ENCODE results near the gene PODN.

The PODN gene, protein sequence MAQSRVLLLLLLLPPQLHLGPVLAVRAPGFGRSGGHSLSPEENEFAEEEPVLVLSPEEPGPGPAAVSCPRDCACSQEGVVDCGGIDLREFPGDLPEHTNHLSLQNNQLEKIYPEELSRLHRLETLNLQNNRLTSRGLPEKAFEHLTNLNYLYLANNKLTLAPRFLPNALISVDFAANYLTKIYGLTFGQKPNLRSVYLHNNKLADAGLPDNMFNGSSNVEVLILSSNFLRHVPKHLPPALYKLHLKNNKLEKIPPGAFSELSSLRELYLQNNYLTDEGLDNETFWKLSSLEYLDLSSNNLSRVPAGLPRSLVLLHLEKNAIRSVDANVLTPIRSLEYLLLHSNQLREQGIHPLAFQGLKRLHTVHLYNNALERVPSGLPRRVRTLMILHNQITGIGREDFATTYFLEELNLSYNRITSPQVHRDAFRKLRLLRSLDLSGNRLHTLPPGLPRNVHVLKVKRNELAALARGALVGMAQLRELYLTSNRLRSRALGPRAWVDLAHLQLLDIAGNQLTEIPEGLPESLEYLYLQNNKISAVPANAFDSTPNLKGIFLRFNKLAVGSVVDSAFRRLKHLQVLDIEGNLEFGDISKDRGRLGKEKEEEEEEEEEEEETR

DNA sequence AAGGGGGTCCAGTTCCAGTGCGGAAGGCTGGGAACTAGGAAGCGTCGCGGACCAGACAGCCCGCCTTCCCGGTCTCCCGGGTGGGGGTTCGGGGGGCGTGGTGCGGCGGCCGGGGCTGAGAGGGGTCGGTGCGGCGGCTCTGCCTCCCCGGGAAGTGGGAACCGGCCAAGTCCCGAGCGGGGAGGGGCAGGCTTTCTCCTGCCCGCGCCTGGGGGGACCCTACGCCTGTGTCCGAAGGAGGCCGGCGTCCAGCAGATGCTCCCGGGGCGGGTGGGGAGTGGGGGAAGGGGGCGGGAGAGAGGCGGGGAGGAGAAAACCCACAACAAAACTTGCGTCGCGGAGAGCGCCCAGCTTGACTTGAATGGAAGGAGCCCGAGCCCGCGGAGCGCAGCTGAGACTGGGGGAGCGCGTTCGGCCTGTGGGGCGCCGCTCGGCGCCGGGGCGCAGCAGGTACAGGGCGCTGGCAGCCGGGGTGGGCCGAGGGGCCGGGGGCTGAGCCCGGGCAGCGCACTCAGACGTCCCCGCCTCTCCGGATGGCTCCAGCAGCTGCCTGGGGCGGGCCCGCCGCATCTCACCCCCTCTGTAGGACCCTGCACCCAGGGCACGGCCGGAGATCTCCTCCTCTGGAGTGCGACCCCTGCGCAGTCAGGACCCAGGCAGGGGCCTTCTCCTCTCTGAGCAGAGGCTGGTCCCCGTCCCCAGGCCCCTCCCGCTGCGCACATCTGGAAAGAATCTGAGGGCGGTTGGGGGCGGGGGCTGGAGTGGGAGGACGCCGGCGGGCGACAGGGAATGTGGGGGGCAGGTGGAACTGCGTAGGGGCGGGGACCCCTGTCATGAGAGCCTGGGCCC, at the start of gene PODN:
TSS of gene PODN (plus strand) at position 355 of the 849 bp plus-strand sequence. CDS start 7,643 bp downstream, outside the sequence.
- TF ChIP-seq, protein P1, sequence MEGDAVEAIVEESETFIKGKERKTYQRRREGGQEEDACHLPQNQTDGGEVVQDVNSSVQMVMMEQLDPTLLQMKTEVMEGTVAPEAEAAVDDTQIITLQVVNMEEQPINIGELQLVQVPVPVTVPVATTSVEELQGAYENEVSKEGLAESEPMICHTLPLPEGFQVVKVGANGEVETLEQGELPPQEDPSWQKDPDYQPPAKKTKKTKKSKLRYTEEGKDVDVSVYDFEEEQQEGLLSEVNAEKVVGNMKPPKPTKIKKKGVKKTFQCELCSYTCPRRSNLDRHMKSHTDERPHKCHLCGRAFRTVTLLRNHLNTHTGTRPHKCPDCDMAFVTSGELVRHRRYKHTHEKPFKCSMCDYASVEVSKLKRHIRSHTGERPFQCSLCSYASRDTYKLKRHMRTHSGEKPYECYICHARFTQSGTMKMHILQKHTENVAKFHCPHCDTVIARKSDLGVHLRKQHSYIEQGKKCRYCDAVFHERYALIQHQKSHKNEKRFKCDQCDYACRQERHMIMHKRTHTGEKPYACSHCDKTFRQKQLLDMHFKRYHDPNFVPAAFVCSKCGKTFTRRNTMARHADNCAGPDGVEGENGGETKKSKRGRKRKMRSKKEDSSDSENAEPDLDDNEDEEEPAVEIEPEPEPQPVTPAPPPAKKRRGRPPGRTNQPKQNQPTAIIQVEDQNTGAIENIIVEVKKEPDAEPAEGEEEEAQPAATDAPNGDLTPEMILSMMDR (IDR thresholded peaks at IDR 0.05) = no peak
- peak; percentile 67 to 77 for DNase-seq
- Histone ChIP-seq H3K4me1 (peaks cover 0 to 25% (median 22%) of the 10 kb centered on the region in 4 donors), H3K9me3 (no peaks in the 10 kb centered on the region), H3K27ac (peak within 1 kb of the TSS; percentile 68 to 72), H3K4me3 (peak within 1 kb of the TSS; percentile 64 to 70), H3K27me3 (peaks cover 0 to 8% of the 10 kb centered on the region in 2 donors), H3K36me3 (no peaks in the 10 kb centered on the region)
- intact Hi-C loops (cut with DNase I; ENCODE audit: low total_unique reads) = no loop called here

DNA sequence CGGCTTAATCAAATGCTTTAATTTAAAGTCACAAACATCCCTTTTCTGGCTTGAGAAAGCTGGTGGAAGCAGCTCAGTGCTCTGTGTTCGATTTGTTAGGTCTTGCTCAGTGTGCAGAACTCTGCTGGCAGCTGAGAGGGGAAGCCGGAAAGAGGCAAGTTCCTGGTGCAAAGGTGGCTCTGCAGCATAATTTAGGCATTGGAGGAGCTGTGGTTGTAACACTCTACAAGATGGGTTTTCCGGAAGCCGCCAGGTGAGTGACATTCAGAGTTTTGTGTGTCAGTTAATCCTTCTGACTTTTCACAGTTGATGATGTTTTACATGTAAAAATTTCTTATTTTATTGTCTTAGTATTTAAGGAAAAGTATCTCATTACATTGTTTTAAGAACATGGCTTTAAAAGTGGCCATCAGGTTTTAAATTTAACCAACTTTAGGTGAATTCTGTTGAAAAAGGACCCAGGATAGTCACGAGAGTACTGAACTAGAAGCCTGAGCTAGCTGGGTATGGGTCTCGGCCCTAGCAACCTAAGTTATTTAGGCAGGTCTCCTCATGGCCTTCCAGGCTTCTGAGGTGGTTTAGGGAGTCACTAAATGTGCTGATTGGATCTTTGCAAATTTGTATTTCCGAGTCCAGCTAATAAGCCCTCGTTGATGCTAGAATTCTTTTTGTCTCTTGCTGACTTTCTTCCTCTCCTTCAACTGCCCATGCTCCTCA, 47.1 kb upstream of the PODN start:
- Histone ChIP-seq H3K27me3 (no peaks in the 10 kb centered on the region), H3K36me3 (no peaks in the 10 kb centered on the region), H3K4me1 (peaks cover 0 to 21% (median 7%) of the 10 kb centered on the region in 4 donors), H3K4me3 (peak overlapping the region; percentile 56 to 62), H3K9me3 (no peaks in the 10 kb centered on the region), H3K27ac (peak overlapping the region; percentile 45 to 58)
- TF ChIP-seq, protein P1 (IDR thresholded peaks at IDR 0.05) = no peak
- DNase-seq = peak; percentile 77 to 81
- intact Hi-C loops (cut with DNase I; ENCODE audit: low total_unique reads) = no loop called here

DNA sequence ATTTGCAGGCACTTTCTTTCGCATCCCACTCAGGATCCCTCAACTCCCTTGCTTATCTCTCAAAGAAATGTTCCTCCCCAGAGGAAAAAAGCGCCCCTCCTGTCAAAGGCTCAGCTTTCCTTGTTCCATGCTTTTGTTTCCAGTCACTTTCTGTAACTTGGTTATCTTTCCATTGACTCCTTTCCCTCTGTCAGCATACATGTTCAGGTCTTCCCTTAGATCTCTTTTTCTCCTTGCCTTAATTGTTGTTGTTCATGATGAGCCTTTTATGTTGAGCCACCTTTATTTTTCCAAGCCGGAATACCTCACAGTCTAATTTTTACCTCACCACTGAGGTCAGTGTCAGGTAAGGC, 46.5 kb upstream of the PODN start:
- H3K4me3 ChIP-seq = peak overlapping the region; percentile 56 to 62
- no peaks in the 10 kb centered on the region for H3K36me3 ChIP-seq
- DNase-seq = no peak
- H3K27ac ChIP-seq = peak overlapping the region; percentile 45 to 58
- intact Hi-C loops (cut with DNase I; ENCODE audit: low total_unique reads) = no loop called here
- TF ChIP-seq, protein P1 (IDR thresholded peaks at IDR 0.05) = no peak
- H3K4me1 ChIP-seq = peaks cover 0 to 21% (median 7%) of the 10 kb centered on the region in 4 donors
- no peaks in the 10 kb centered on the region for H3K27me3 ChIP-seq
- no peaks in the 10 kb centered on the region for H3K9me3 ChIP-seq

DNA sequence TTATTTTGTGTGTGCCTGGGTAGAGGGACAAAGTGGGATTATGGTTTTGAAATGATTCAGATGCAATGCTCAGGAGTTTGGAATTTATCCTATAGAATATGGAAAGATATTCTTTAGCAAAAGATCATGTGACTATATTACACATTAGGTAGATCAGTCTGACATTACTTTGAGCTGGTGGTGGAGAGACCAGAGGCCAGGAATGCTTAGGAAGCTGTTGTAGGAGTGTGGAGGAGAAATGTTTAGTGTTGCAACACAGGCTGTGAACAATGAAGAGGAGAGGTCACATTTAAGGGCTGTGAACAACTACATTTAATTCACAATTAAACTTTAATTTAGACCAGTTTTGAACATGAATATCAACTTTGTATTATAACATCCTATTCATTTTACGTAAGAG, 45.3 kb upstream of the PODN start:
- H3K27ac ChIP-seq = no peak overlapping the region
- no peaks in the 10 kb centered on the region for H3K27me3 ChIP-seq
- intact Hi-C loops (cut with DNase I; ENCODE audit: low total_unique reads) = no loop called here
- peaks cover 0 to 21% (median 7%) of the 10 kb centered on the region in 4 donors for H3K4me1 ChIP-seq
- H3K36me3 ChIP-seq = no peaks in the 10 kb centered on the region
- TF ChIP-seq, protein P1 (IDR thresholded peaks at IDR 0.05) = no peak
- no peak overlapping the region for H3K4me3 ChIP-seq
- no peak for DNase-seq
- H3K9me3 ChIP-seq = no peaks in the 10 kb centered on the region

DNA sequence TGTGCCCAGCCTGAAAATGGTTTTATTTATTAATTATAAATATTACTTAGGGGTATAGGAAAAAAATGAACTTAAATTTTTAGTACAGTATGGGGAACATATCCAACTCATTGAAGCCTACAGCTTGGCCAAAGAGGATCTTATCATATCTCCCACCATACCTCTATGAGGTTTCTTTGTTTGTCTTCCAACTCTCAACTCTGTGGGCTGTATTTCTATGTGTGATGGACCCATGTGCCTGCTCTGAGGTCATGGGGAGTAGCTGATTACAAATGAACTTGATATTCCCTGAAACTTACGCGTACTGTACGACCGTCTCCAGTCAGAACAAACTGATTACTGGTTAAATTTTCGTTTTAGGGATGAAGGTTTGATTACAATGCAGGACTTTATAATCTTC, 41.4 kb upstream of the PODN start:
- no peak for DNase-seq
- no peaks in the 10 kb centered on the region for H3K27me3 ChIP-seq
- no peaks in the 10 kb centered on the region for H3K36me3 ChIP-seq
- no peaks in the 10 kb centered on the region for H3K9me3 ChIP-seq
- H3K4me3 ChIP-seq = no peak overlapping the region
- TF ChIP-seq, protein P1 (IDR thresholded peaks at IDR 0.05) = no peak
- peaks cover 0 to 28% (median 5%) of the 10 kb centered on the region in 4 donors for H3K4me1 ChIP-seq
- intact Hi-C loops (cut with DNase I; ENCODE audit: low total_unique reads) = no loop called here
- no peak overlapping the region for H3K27ac ChIP-seq
